ENCODE data around the gene TMEM130.
A peak's percentile ranks its signal among the peaks of the same experiment; 100 is the strongest.

The TMEM130 gene

DNA sequence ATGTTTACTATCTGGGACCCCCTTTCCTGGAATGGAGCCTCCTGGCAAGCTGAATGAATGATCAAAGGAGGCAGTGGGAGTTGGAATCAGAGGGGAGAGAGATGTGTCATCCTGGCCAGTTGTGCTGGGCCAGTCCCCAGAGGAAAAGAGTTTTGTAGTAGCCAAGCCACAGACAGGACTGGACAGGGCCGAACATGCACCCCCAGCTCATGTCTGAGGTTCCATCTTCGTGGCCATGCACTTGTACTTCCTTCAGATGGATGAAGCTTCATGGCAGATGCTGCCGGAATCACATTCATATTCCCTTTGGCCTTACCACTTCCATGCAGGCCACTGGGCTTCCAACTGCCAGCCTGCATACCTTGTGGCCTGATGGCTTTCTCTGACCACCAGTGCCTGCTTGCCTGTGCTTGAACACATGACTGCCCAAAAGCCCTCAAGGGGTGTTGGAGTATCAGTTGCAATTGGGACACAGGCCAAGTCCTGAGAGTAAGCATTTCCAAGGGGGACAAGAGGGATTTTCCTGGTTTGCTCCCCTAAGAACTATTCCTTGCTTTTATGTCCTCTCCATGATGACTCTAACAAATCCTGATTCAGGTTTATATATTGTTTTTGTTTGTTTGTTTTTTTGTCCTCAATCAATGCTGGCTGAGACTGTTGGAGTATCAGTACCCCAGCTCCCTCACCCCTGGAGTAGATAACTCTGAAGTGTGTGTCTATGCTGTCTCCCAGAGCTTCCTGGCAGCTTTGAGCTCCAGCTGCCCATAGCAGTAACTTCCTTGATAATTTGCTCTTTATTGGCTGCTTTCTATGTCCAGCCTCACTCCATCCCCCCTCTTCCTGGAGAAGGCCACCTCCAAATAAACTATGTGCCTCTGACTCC lies 63.6 kb downstream of the TMEM130 start:
- DNase-seq: no peak

GRCh38 chr7:98802781-98803110 lies 67.1 kb downstream of the TMEM130 start:
- no peak for DNase-seq

GRCh38 chr7:98802088-98802780 lies 67.6 kb downstream of the TMEM130 start:
- peak; percentile 13 to 71 for DNase-seq

GRCh38 chr7:98800996-98801395 lies 68.8 kb downstream of the TMEM130 start:
- DNase-seq: no peak

- no peak for DNase-seq
Measured at GRCh38 chr7:98797150-98797549, 72.7 kb downstream of the TMEM130 start.
